ENCODE measurements around the gene PRDM10. TPM values are rescaled to one million over a fixed set of nuclear protein-coding genes. Genes with fewer than 3 reads are reported as not detected.

Gene PRDM10
- total and polyA plus RNA-seq, 2 donors: 4.4 to 4.7 TPM

DNA sequence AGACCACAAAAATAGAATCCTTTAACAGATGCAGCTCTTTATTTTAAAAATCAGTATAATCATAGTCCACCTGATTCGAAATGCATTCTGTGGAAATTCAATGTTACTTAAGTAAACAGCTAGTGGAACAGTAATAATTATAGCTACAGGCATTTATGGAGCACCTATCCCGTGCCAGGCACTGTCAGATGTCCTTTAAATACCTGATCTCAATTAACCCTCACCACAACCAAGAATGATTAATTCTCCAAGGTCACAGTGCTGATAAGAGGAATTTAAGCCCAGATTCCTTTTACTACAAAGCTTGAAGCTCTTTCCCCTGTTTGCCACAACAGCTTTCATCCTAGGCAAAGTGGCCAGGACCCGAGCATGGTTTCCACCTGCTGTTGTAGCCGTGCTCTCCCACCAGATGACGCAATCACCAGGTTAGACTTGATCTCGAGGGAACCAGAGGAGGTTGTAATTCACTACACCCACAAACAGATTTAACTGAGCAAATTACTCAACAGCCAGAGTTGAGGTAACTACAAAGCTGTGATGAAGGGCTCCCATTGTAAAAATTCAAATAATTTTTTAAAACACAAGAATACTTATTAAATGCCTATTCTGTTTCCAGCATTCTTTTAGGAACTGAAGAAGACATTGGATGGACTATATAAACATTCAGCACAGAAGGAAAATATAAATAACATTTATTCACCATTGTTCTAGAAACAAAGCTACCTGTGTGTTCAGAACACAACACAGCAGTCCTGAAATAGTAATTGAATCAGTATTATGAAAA, 10.3 kb downstream of the PRDM10 start:
- Histone ChIP-seq H3K9me3 (ENCODE audit: control insufficient read depth in 2 of 2, insufficient read depth in 1 of 2, low read length in 1 of 2) (peaks cover 0 to 6% of the 10 kb centered on the region in 2 donors), H3K4me1 (ENCODE audit: control insufficient read depth in 2 of 2, insufficient read depth in 2 of 2, low read length in 2 of 2) (peaks cover 0 to 4% of the 10 kb centered on the region in 2 donors), H3K4me3 (ENCODE audit: low read length in 2 of 2) (no peak overlapping the region), H3K27ac (ENCODE audit: low read depth in 1 of 2, low read length in 1 of 2) (no peak overlapping the region), H3K27me3 (ENCODE audit: control insufficient read depth in 2 of 2, insufficient read depth in 1 of 2, low read length in 1 of 2) (no peaks in the 10 kb centered on the region), H3K36me3 (ENCODE audit: control insufficient read depth in 2 of 2, insufficient read depth in 2 of 2, low read length in 1 of 2) (no peaks in the 10 kb centered on the region)
- DNase-seq (ENCODE audit: low read depth in 6 of 9, low spot score in 9 of 9): peak in 5 of 9 donors; percentile 15 to 58 (median 21)
- WGBS: 45% methylated on average over 6 of the region's 6 CpGs

DNA sequence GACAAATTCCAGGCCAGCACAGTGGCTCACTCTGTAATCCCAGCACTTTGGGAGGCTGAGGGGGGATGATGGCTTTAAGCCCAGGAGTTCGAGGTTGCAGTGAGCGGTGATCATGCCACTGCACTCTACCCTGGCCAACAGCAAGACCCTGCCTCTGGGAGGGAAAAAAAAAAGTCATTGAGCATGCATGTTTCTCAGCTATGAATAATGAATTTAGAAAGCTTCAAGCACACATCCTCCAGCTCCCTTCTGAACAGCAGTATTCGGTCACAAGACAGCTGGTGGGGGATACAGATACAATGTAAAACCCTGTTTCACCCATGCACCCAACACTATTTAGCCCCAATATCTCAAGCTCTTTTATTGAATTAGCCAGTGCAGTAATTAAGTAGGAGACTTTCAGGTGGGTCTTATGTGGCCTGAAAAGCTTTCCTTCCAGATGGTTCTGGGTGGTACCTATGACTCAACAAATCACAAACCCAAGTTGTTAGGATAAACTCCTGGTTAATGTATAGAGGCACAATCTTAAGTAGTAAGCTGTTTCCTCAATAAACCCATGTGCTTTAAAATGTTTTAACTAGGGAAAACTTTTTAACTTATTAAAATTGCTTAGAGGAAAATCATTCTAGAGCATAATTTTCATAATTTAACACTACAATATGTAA, 13.4 kb downstream of the PRDM10 start:
- Histone ChIP-seq H3K4me1 (ENCODE audit: control insufficient read depth in 2 of 2, insufficient read depth in 2 of 2, low read length in 2 of 2) (no peaks in the 10 kb centered on the region), H3K27ac (ENCODE audit: low read depth in 1 of 2, low read length in 1 of 2) (no peak overlapping the region), H3K4me3 (ENCODE audit: low read length in 2 of 2) (no peak overlapping the region), H3K9me3 (ENCODE audit: control insufficient read depth in 2 of 2, insufficient read depth in 1 of 2, low read length in 1 of 2) (no peaks in the 10 kb centered on the region), H3K36me3 (ENCODE audit: control insufficient read depth in 2 of 2, insufficient read depth in 2 of 2, low read length in 1 of 2) (peaks cover 0 to 2% of the 10 kb centered on the region in 2 donors), H3K27me3 (ENCODE audit: control insufficient read depth in 2 of 2, insufficient read depth in 1 of 2, low read length in 1 of 2) (no peaks in the 10 kb centered on the region)
- no peak for DNase-seq (ENCODE audit: low read depth in 6 of 9, low spot score in 9 of 9)
- WGBS: 95% methylated on average over 3 of the region's 3 CpGs

GRCh38 chr11:129987950-129988349, 14.7 kb downstream of the PRDM10 start:
- no peak overlapping the region for H3K27ac ChIP-seq (ENCODE audit: low read depth in 1 of 2, low read length in 1 of 2)
- H3K9me3 ChIP-seq (ENCODE audit: control insufficient read depth in 2 of 2, insufficient read depth in 1 of 2, low read length in 1 of 2): no peaks in the 10 kb centered on the region
- DNase-seq (ENCODE audit: low read depth in 6 of 9, low spot score in 9 of 9): no peak
- H3K4me1 ChIP-seq (ENCODE audit: control insufficient read depth in 2 of 2, insufficient read depth in 2 of 2, low read length in 2 of 2): no peaks in the 10 kb centered on the region
- 98% methylated on average over 3 of the region's 3 CpGs for WGBS
- no peak overlapping the region for H3K4me3 ChIP-seq (ENCODE audit: low read length in 2 of 2)
- H3K27me3 ChIP-seq (ENCODE audit: control insufficient read depth in 2 of 2, insufficient read depth in 1 of 2, low read length in 1 of 2): no peaks in the 10 kb centered on the region
- peaks cover 0 to 2% of the 10 kb centered on the region in 2 donors for H3K36me3 ChIP-seq (ENCODE audit: control insufficient read depth in 2 of 2, insufficient read depth in 2 of 2, low read length in 1 of 2)

DNA sequence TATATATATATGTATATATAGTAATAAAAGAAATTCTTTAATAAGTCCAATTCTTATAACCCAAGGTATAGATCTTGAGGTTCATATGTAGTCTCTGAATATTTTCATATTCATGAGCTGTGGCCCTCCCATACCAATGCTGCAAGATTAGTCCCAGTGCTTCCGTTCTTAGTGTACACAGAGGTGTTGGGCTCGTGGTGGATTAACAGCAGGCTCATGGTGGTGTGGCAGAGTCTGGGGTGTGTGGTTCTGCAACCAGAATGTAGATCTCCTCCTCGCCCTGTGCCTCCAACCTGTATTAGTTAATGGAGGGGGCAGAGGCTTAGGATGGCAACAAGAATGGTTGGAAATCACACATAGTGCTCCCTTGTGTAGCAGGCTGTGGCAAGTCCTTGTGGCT, 16.8 kb downstream of the PRDM10 start:
- Histone ChIP-seq H3K4me1 (ENCODE audit: control insufficient read depth in 2 of 2, insufficient read depth in 2 of 2, low read length in 2 of 2) (no peaks in the 10 kb centered on the region), H3K27me3 (ENCODE audit: control insufficient read depth in 2 of 2, insufficient read depth in 1 of 2, low read length in 1 of 2) (no peaks in the 10 kb centered on the region), H3K9me3 (ENCODE audit: control insufficient read depth in 2 of 2, insufficient read depth in 1 of 2, low read length in 1 of 2) (no peaks in the 10 kb centered on the region), H3K27ac (ENCODE audit: low read depth in 1 of 2, low read length in 1 of 2) (no peak overlapping the region), H3K4me3 (ENCODE audit: low read length in 2 of 2) (no peak overlapping the region), H3K36me3 (ENCODE audit: control insufficient read depth in 2 of 2, insufficient read depth in 2 of 2, low read length in 1 of 2) (peaks cover 0 to 2% of the 10 kb centered on the region in 2 donors)
- WGBS: 98% methylated on average over 3 of the region's 3 CpGs
- DNase-seq (ENCODE audit: low read depth in 6 of 9, low spot score in 9 of 9): no peak

GRCh38 chr11:129980086-129980485, 22.5 kb downstream of the PRDM10 start:
- Histone ChIP-seq H3K36me3 (ENCODE audit: control insufficient read depth in 2 of 2, insufficient read depth in 2 of 2, low read length in 1 of 2) (peaks cover 0 to 2% of the 10 kb centered on the region in 2 donors), H3K27me3 (ENCODE audit: control insufficient read depth in 2 of 2, insufficient read depth in 1 of 2, low read length in 1 of 2) (no peaks in the 10 kb centered on the region), H3K9me3 (ENCODE audit: control insufficient read depth in 2 of 2, insufficient read depth in 1 of 2, low read length in 1 of 2) (no peaks in the 10 kb centered on the region), H3K4me3 (ENCODE audit: low read length in 2 of 2) (no peak overlapping the region), H3K4me1 (ENCODE audit: control insufficient read depth in 2 of 2, insufficient read depth in 2 of 2, low read length in 2 of 2) (no peaks in the 10 kb centered on the region), H3K27ac (ENCODE audit: low read depth in 1 of 2, low read length in 1 of 2) (no peak overlapping the region)
- whole genome bisulfite sequencing: 89% methylated on average over 8 of the region's 8 CpGs
- DNase-seq (ENCODE audit: low read depth in 6 of 9, low spot score in 9 of 9): no peak

GRCh38 chr11:129979046-129979605, 23.5 kb downstream of the PRDM10 start:
- H3K36me3 ChIP-seq (ENCODE audit: control insufficient read depth in 2 of 2, insufficient read depth in 2 of 2, low read length in 1 of 2): no peaks in the 10 kb centered on the region
- H3K27me3 ChIP-seq (ENCODE audit: control insufficient read depth in 2 of 2, insufficient read depth in 1 of 2, low read length in 1 of 2): no peaks in the 10 kb centered on the region
- no peaks in the 10 kb centered on the region for H3K4me1 ChIP-seq (ENCODE audit: control insufficient read depth in 2 of 2, insufficient read depth in 2 of 2, low read length in 2 of 2)
- 86% methylated on average over 7 of the region's 7 CpGs for WGBS
- H3K9me3 ChIP-seq (ENCODE audit: control insufficient read depth in 2 of 2, insufficient read depth in 1 of 2, low read length in 1 of 2): no peaks in the 10 kb centered on the region
- no peak overlapping the region for H3K27ac ChIP-seq (ENCODE audit: low read depth in 1 of 2, low read length in 1 of 2)
- no peak for DNase-seq (ENCODE audit: low read depth in 6 of 9, low spot score in 9 of 9)
- no peak overlapping the region for H3K4me3 ChIP-seq (ENCODE audit: low read length in 2 of 2)

GRCh38 chr11:129978447-129978846, 24.2 kb downstream of the PRDM10 start:
- Histone ChIP-seq H3K27me3 (ENCODE audit: control insufficient read depth in 2 of 2, insufficient read depth in 1 of 2, low read length in 1 of 2) (no peaks in the 10 kb centered on the region), H3K36me3 (ENCODE audit: control insufficient read depth in 2 of 2, insufficient read depth in 2 of 2, low read length in 1 of 2) (no peaks in the 10 kb centered on the region), H3K4me1 (ENCODE audit: control insufficient read depth in 2 of 2, insufficient read depth in 2 of 2, low read length in 2 of 2) (no peaks in the 10 kb centered on the region), H3K27ac (ENCODE audit: low read depth in 1 of 2, low read length in 1 of 2) (no peak overlapping the region), H3K4me3 (ENCODE audit: low read length in 2 of 2) (no peak overlapping the region), H3K9me3 (ENCODE audit: control insufficient read depth in 2 of 2, insufficient read depth in 1 of 2, low read length in 1 of 2) (no peaks in the 10 kb centered on the region)
- WGBS: 87% methylated on average over 6 of the region's 6 CpGs
- DNase-seq (ENCODE audit: low read depth in 6 of 9, low spot score in 9 of 9): no peak

DNA sequence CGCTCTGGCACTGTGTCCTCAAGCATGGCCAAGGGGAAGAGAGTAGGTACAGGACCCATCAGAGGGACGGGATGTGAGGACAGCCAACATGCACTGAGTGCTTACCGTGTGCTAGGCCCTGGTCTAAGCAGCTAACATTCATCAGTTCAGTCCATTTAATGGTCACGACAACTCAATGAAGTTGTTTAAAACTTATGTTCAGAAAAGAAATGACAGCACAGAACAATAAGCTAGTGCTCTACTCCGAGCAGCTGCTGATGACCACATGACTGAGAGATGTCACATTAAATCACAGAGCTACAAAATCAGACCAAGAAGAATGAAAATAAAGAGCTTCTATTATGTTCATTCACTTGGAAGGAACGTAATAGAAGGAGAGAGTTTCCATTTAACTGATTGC, 26.3 kb downstream of the PRDM10 start:
- Histone ChIP-seq H3K4me1 (ENCODE audit: control insufficient read depth in 2 of 2, insufficient read depth in 2 of 2, low read length in 2 of 2) (no peaks in the 10 kb centered on the region), H3K27ac (ENCODE audit: low read depth in 1 of 2, low read length in 1 of 2) (no peak overlapping the region), H3K36me3 (ENCODE audit: control insufficient read depth in 2 of 2, insufficient read depth in 2 of 2, low read length in 1 of 2) (no peaks in the 10 kb centered on the region), H3K4me3 (ENCODE audit: low read length in 2 of 2) (no peak overlapping the region), H3K27me3 (ENCODE audit: control insufficient read depth in 2 of 2, insufficient read depth in 1 of 2, low read length in 1 of 2) (no peaks in the 10 kb centered on the region), H3K9me3 (ENCODE audit: control insufficient read depth in 2 of 2, insufficient read depth in 1 of 2, low read length in 1 of 2) (no peaks in the 10 kb centered on the region)
- WGBS: 89% methylated on average over 6 of the region's 6 CpGs
- DNase-seq (ENCODE audit: low read depth in 6 of 9, low spot score in 9 of 9): no peak

- Histone ChIP-seq H3K36me3 (ENCODE audit: control insufficient read depth in 2 of 2, insufficient read depth in 2 of 2, low read length in 1 of 2) (no peaks in the 10 kb centered on the region), H3K4me3 (ENCODE audit: low read length in 2 of 2) (no peak overlapping the region)
These were observed 27.1 kb downstream of the PRDM10 start for GRCh38 chr11:129975543-129975942.

More at GRCh38 chr11:129975543-129975942, 27.1 kb downstream of the PRDM10 start:
- H3K27ac ChIP-seq (ENCODE audit: low read depth in 1 of 2, low read length in 1 of 2): no peak overlapping the region
- no peaks in the 10 kb centered on the region for H3K27me3 ChIP-seq (ENCODE audit: control insufficient read depth in 2 of 2, insufficient read depth in 1 of 2, low read length in 1 of 2)
- WGBS: 97% methylated on average over 2 of the region's 2 CpGs
- DNase-seq (ENCODE audit: low read depth in 6 of 9, low spot score in 9 of 9): no peak
- no peaks in the 10 kb centered on the region for H3K9me3 ChIP-seq (ENCODE audit: control insufficient read depth in 2 of 2, insufficient read depth in 1 of 2, low read length in 1 of 2)
- no peaks in the 10 kb centered on the region for H3K4me1 ChIP-seq (ENCODE audit: control insufficient read depth in 2 of 2, insufficient read depth in 2 of 2, low read length in 2 of 2)

Measured in thymus (tissue), 11 donors.